Fibroblast of skin of left biceps (primary cell): ENCODE results near the gene FBXL13.
"Not testable (repeated sequence)": the region's sequence is repeated elsewhere in the genome, so short reads cannot be mapped to it uniquely, and the experiment has no call there.

Experiments used
- DNase-seq, 2 experiments: peaks; one replicate each; pipeline ENCODE4 v3.0.0-alpha.2; 2013; ENCODE audit warnings: low read depth in 2 of 2

Gene FBXL13

DNA sequence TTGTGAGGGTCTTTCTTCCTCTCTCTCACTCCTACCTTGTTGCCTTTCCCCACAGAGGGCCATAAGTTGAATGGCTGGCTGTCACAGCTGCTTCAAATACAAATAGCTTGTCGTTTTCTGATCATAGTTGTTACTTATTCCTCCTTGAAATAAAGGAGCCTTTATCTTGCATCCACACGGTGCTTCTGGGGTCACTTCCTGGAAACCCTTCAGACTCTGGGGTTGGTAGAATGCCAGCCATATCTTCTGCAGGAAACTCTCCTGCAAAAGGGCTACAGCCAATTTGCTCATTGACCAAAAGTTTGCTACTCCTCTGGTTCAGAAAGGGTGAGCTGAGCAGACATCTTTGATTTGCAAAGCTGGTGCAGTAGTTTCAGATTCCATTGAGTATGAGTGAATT lies 255.4 kb downstream of the FBXL13 start:
- no peak for DNase-seq

DNA sequence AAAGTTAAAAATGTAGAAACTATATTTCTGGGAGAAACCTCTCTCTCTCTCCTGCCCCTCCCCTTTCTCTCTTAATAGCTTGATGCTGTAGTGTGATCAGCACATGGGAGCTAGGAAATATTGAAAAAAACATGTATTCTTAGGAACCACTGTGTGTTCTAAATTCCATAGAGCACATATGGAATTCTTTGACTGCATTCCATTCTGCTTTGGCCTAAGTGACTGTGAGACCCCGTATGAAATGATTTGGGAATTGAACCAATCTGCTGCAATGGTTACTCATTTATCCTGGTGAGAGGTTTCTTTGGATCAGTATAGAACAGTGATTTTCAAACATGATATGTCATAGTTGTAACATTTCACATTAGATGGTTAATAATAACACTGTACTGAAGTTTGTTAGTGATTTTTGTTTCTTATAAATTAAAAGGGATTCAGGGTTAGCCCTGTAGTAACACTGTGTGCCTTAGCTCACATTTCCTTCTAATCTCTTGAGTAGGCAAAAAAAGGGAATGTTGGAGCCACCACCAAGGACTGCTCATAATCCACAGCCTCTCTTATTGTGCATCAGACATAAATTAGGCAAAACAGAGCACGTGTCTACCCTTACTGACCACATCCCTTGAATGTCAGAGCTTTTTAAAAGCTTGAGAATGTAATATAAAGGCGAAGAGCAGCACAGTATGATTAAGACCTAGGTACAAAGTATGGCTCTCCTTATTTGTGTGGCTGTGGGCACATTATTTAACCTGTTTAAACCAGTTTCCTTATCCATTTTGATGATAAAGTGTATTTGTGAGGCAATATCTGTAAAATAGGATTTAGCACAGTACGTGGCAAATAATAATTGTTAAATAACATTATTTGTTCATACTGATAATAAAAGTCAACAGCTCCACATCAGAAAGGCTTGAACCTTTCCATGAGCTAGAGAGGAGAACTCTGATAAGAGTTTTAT lies 256.7 kb downstream of the FBXL13 start:
- DNase-seq: no peak

DNA sequence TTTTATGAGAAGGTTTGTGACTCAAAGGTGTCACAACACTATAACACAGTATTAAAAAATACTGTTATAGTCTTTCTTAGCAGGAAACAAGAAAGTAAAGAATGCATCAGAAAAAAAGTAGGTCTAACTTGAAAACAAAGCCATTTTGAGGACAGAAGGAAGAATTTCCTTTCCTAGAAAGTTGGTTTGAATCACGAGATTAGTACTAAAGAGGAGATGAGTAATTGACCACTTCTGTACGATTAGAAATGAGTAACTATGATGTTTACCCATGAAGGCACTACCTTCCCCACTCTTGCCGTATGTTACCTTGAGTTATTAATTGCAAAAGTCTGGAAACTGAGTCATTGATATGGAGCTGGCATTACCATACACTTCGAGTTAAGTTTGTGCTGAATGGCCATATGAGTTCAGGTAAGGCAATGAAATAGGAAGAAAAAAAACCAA lies 260.5 kb downstream of the FBXL13 start:
- DNase-seq: no peak

DNA sequence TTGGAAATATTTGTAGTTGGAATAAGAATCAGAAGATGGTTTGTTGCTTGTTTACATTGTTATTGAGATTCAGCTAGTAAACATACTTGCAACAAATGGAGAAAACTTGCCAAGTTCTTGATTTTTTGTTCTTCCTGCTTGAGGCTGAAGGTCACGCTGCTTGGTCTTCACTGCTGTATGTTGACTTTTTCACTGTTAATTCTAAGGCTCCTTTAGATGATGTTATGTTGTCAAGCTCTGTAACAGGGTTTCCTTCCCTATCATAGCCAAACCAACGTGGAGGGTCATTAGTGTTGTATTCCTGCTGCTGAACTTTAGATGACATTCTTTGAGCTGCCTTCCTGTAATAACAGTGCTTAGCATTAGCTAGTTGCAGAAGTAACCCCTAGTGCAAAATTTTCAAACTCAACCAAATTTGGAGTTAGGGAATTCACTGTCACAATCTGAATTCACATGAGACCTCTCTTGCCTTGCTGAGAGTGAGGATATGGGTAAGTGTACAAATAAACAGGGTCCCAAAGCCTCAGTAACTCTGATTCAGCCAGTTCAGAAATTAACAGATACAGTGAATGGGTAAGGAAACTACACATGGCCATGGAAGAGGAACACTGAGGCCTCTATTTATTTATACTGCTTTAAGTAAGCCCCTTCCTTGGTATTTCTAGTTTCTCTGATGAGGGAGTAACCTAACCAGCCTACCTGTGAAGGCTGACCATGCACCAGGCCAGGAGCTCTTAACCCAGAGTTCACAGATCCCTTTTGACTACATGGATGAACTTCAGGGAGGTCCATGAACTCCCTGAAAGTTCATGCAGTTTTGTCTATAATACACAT lies 261.2 kb downstream of the FBXL13 start:
- no peak for DNase-seq

DNA sequence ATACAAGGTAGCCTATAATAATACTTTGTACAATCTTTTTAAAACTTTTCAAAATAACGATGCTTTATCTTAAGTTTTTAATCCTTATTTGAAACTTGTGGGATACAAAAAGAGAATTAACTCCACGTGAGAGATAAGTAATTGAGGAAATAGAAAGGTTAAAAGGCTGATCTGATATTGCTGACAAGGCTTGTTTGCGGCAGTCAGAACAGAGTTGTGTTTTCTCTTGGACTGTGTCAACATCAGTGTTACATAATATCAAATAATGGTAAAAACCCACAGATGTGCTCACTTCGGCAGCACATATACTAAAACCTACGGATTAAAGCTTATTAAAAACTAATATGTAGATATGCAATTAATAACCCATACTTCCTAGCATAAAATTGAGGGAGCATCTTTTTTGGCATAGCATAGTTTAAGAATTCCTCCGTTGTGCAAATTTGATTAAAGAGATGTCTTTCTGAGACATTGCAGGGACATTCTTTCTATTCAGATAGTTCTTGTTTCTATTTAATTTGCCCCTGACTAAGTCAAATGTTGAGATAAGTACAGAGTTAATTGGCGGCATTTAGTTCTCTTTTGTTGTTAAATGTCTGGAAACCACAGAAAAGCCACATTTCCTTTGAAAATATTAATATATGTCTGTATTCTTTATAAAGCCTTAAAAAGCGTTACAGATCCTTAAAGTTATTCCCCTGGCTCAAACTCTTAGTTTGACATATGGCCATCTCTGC lies 262.5 kb downstream of the FBXL13 start:
- no peak for DNase-seq

DNA sequence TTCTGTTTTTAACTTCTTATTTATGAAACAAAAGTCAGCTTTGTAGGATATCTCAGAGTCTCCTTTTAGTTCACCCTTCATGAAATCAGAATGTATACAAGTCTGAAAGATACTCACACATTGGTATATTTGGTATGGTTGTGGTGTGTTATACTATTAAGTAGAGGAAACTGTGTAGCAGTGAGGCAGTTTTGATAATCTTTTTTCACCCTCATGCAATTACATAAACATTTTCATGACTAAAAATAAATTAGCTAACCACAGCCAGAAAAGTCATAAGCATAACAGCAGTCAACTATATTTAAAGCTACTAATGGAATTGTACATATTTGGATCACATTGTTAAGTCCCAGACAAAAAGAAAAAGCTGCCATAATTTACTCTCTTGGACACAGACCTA lies 263.7 kb downstream of the FBXL13 start:
- no peak for DNase-seq

DNA sequence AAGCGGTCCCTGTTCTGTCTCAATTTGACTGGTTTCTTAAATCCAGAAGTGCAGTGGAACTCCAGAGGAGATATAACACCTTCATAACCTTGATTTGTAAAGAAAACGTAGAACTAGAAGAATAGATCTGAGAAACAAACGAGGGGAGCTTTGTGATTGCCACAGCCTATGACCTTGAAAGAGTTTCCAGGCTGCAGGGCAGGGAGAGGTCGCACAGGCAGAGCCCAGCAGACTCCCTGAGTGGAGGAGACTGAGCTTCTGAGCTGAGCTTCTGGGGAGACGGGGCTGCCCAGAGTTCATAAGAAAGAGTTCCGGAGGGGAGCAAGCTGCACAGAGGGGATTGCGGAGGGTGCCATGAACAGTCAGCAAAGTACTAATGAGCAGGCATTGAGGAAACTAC lies 268.0 kb downstream of the FBXL13 start:
- DNase-seq: no peak

DNA sequence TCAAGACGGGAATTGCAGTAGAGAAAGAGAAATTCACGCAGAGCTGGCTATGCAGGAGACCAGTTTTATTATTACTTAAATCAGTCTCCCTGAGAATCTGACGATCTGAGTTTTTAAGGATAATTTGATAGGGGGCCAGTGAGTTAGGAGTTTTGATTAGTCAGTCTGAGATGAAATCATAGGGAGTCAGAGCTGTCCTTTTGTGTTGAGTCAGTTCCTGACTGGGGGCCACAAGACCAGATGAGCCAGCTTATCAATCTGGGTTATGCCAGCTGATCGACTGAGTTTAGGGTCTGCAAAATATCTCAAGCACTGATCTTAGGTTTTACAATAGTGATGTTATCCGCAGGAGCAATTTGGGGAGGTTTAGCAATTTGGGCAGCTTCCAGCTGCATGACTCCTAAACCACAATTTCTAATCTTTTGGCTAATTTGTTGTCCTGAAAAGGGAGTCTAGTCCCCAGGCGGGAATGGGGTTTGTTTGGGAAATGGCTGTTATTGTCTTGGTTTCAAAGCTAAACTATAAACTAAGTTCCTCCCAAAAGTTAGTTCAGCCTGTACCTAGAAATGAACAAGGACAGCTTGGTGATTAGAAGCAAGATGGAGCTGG lies 278.5 kb downstream of the FBXL13 start:
- not testable (repeated sequence) for DNase-seq

DNA sequence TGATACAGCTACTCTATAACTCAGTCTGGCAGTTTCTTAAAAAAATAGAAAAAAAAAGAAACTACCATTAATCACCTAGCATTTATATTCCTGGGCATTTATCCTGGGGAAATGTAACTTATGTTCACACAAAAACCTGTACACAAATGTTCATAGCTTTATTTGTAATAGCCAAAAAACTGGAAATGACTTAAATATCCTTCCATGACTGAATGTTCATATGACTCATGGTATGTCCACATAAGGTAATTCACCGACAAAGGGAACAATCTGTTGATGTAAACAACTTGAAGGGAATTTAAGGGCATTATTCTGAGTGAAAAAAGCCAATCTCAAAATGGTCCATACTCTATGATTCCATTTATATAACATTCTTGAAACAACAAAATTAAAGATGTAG lies 280.0 kb downstream of the FBXL13 start:
- not testable (repeated sequence) for DNase-seq

DNA sequence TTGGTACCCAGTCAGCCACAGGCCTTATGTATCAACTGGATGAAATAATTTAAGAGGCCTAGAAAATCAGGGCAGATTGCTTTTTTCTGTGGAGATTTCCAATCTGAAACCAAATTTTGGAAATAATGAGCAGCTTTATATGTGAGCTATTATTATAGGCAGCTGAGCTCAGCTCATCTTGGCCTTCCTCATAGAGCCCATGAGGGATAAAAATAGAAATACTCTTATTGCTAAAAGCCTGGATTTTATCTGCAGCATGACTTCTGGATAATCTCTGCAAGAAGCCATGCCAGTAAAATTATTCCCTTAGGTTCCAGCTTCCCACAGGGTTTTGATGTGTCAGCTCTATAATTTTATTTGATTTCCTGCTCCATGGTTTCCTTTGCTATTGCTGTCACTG lies 282.8 kb downstream of the FBXL13 start:
- DNase-seq: not testable (repeated sequence)

DNA sequence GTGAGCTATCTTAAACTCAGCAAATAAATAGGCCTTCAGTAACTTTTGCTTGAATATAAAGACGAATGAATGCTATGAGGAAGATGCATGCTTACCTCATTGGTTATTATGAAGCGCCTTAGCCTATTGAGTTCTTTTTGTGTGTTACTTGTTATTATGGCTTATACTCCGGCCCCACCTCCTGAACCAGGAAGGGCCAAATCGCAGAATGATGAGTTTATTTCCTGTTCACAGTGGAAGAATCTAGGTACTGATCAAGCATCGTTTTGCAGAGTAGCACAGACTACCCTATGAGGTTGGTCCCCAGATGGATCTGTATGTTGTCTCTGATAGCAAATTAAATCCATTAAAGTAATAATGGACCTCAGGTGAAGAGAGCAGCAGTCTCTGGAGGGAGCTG lies 283.2 kb downstream of the FBXL13 start:
- not testable (repeated sequence) for DNase-seq

DNA sequence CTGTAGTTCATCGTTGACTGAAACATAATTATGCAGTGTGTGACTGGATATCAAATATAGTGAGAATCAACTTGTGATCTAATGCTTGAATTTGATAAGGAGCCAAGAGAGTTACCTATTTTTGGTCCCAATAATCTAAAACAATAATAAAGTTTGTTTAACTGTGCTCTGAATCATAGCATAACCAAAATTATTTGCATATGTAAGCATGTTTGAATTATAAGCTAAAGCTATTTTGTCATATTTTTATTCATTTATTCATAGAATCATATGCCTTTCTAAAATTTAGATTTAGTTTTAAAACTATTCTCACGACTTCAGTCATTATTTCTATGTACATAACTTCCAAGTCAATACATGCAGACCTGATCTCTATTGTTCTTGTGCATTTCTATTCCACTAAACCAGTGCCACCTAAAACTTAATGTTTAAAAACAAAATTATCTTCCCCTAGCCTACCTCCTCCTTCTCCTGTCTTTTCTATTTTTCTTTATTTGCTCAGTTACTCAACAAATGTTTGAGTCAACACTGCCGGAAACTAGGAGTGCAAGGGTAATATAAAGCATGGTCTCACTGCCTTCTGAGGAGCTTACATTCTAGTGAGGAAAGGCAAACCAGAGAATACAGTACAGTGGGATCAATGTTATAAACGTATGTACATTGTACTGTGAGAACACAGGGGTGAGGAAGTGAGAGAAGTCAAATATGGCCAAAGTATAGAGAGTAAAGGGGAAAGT lies 284.1 kb downstream of the FBXL13 start:
- not testable (repeated sequence) for DNase-seq

DNA sequence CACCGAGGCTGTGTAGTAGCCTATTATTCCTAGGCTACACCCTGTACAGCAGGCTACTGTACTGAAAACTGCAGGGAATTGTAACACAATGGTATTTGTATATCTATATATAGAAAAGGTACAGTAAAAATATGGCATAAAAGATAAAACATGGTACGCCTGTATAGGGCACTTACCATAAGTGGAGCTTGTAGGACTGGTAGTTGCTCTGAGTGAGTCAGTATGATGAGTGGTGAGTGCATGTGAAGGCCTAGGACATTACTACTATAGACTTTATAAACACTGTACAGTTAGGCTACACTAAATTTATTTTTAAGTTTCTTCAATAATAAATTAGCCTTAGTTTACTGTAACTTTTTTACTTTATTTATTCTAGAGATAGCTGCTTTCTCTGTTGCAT lies 285.8 kb downstream of the FBXL13 start:
- not testable (repeated sequence) for DNase-seq

DNA sequence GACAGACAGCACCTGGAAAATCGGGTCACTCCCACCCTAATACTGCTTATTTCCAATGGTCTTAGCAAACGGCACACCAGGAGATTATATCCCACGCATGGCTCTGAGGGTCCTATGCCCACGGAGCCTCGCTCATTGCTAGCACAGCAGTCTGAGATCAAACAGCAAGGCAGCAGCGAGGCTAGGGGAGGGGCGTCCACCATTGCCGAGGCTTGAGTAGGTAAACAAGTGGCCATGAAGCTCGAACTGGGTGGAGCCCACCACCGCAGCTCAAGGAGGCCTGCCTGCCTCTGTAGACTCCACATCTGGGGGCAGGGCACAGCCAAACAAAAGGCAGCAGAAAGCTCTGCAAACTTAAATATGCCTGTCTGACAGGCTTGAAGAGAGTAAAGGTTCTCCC lies 293.7 kb downstream of the FBXL13 start:
- DNase-seq: not testable (repeated sequence)

DNA sequence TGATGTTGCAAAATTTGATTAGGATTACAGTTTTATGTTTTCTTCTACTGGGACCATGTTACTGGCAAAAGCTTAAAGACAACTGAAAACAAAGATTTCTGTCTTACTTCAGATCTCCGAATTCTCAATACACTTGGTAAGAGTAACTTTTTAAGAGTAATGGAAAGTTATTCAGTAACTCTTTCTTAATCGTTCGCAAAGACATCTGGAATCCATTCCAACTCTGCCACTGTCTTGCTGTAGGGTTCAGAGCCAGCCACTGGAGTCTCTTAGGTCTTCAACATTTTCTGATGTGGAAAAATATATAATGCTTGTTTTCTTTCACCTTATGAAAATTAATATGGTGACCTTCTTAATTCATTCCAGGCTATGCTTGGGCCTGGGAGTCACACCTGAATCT lies 295.9 kb downstream of the FBXL13 start:
- DNase-seq: not testable (repeated sequence)

DNA sequence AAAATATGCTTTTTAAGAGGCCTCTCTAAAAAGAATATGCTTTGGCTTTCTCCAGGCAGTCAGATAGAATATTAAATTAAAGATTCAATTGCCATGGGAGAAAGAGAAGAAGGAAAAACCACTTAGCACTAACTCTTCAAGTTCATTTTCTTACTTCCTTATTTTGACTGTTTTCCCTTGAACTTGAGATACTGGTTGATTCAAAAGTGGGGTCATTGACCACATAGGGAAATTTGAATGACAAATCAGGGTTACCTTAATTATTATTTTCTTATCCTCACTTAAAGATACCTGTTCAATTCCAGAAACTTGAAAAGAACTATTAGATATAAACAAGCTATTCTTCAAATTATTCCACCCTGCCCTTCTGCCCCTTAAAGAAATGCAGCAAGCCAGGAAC lies 298.4 kb downstream of the FBXL13 start:
- DNase-seq: not testable (repeated sequence)

DNA sequence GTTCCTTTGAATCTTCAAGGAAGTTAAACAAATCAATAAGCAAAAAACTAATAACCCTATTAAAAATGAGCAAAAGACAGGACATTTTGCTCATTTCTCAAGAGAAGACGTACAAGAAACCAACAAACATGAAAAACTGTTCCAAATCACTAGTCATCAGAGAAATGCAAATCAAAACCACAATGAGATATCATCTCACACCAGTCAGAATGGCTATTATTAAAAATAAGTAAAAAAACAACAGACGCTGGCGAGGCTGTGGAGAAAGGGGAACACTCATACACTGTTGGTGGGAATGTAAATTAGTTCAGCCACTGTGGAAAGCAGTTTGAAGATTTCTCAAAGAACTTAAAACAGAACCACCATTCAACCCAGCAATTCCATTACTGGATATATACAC lies 304.1 kb downstream of the FBXL13 start:
- DNase-seq: not testable (repeated sequence)

DNA sequence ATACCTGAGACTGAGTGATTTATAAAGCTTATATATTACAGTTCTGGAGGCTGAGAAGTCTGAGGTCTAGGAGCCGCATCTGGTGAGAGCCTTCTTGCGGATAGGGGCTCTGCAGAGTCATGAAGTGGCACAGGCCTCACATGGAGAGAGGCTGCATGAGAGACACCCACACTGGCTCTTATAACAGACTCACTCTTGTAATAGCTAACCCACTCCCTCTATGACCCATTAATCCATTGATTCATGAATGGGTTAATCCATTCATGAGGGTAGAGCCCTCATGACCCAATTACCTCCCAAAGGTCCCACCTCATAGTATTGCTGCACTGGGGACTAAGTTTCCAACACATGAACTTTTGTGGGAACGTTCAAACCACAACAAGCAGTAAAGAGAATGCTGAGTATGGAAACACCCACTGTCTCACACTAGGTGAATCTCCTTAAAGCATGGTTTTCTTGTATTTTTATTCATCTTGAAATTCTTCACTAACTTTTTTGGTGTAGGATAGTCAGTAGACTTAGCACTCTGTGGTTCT lies 304.9 kb downstream of the FBXL13 start:
- DNase-seq: not testable (repeated sequence)

DNA sequence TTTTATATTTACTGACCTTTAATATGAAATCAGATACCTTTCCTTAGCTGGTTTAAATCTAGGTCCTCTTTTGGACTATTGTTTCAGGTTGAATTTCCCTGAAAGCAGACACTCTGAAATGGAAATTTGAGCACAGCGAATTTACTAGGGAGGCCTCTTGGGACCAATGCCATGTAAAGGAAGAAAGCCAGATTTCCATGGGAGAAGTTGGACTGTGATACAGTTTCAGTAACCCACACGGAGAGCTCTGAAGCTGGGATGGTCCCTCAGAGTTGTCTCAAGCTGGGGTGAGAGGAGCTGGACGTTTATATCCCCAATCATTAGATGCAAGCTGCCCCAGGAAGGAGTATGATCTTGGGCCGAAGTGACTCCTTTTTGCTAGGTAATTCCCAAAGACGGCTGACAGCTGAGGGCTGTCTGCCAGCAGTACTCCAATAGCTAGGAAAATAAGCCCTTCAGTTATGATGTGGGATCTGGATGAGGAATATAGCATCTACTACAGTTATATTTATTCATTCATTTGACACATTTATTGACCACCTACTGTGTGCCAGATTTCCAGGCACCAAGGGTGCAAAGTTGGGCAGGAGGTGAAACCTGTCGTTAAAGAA lies 311.2 kb downstream of the FBXL13 start:
- DNase-seq: not testable (repeated sequence)
